Hepatocyte (in vitro differentiated cells): ENCODE results near the gene RASD2.

Experiments used
- CTCF ChIP-seq: fragments of 200-600 bp; sonication (generic); IDR thresholded peaks from 2 replicates; pipeline ENCODE4 v1.5.1; 2016; ENCODE audit warnings: antibody characterized with exemption, mild to moderate bottlenecking; ENCODE audit not compliant: poor library complexity
- EZH2 ChIP-seq: fragments of 200-600 bp; sonication (generic); IDR thresholded peaks from 2 replicates; pipeline ENCODE4 v1.6.1; 2016; ENCODE audit warnings: antibody characterized with exemption, mild to moderate bottlenecking, borderline replicate concordance
- EZH2phosphoT487 ChIP-seq: fragments of 200-600 bp; sonication (generic); IDR thresholded peaks from one replicate; pipeline ENCODE4 v1.6.1; 2018; ENCODE audit warnings: antibody characterized with exemption, mild to moderate bottlenecking, low read depth, moderate library complexity; ENCODE audit not compliant: unreplicated experiment, severe bottlenecking

DNA sequence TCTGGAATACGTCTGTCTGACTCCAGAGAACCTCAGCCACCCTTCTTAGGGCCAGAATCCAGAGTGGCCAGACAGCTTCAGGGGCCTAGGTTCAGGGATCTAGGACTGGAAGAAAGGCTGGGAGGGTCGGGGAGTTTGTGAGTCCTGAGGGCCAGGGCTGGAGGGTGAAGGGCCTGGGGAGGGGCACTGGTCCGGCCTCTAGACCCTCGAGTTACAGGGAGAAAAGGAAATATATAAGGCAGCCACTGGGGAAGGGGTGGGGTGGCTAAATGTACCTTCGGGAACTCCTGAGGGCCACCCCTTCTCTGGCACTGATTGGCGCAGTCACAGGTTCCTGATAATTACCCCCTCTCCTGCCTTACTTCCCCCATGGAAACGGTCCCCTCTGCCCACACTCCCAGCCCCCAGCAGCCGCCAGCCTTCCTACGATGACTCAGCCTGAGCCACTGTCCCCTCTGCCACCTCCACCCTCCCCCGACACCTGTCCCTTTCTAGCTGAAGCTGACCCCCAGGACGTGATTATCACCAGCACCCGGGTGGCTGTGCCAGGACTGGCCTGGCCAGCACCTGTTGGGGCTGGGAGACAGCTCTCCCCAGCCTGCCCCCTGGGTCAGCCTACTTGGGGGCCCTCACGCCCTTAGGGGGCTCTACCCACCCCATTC, 50.1 kb downstream of the RASD2 start:
- no peak for TF ChIP-seq EZH2phosphoT487
- no peak for TF ChIP-seq CTCF
- TF ChIP-seq EZH2 = no peak
